Posterior cingulate gyrus (tissue), 11 donors: ENCODE data around the gene MKRN1.
"Not testable (repeated sequence)": the region's sequence is repeated elsewhere in the genome, so short reads cannot be mapped to it uniquely, and the experiment has no call there.

Source experiments
- DNase-seq, 10 donors: peaks; one replicate each; pipeline versions ENCODE4 v3.0.0 to v3.0.0-alpha.2; 2020 to 2021; ENCODE audit warnings: mixed read lengths in 3 of 10
- intact Hi-C: fragments of 100-400 bp; cut with DNase I; formaldehyde crosslinking; loops from one replicate; pipeline ENCODE4 v1.15.1; 2023

Gene MKRN1, protein sequence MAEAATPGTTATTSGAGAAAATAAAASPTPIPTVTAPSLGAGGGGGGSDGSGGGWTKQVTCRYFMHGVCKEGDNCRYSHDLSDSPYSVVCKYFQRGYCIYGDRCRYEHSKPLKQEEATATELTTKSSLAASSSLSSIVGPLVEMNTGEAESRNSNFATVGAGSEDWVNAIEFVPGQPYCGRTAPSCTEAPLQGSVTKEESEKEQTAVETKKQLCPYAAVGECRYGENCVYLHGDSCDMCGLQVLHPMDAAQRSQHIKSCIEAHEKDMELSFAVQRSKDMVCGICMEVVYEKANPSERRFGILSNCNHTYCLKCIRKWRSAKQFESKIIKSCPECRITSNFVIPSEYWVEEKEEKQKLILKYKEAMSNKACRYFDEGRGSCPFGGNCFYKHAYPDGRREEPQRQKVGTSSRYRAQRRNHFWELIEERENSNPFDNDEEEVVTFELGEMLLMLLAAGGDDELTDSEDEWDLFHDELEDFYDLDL

GRCh38 chr7:140479062-140479738 is at the start of gene MKRN1:
Gene MKRN1, minus strand, starts transcription at chr7:140479505. Its CDS starts 161 bp downstream, at chr7:140479344.
- peak; percentile 91 to 99 (median 96) for DNase-seq
- intact Hi-C loops: loop anchor here (5.0 to 10.0 kb wide), 2 partner anchors 173 to 536 kb away; partner anchors contain the start of gene MRPS33

GRCh38 chr7:140526787-140527664 is 47.7 kb upstream of the MKRN1 start:
- intact Hi-C loops: no loop called here
- DNase-seq: peak in 3 of 10 donors; percentile 30 to 57 (median 48)

DNA sequence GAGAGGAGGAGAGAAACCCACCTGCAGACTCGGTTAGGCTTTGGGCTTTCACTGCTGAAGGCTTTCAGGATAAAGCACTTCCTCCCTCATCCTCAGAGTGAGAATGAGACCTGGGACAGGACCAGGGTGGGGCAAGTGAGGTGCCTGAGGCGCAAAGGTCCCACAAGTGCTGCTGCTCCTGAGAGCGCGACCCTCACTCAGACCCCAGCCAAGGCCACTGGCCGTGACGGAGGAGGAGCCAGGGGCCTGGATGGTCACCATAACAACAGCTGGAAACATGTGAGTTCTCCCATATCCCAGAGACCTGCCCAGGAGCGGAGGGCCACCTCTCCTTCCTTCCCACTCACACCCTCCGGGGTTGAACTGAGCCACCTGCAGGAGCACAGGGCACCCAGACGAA is 46.9 kb upstream of the MKRN1 start:
- peak in 2 of 10 donors; percentile 62 to 73 for DNase-seq
- intact Hi-C loops: no loop called here

DNA sequence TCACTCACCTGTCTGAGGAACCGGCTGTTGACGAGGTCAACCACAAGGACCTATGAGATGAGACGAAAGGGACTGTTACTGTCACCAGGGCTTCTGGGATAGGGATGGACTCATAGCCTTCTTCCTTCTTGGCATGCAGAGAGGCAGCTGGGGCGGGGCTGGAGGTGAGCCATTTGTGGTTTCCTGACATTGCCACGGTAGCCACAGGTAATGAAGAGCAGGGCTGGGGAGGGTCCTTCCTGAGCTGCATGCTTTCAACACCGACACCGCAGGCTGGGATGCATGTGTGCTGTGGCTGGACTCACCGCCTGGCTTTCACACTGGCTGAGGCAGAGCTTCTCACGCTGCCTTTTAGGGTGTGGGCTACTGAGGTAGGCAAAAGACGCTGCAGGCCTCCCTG is 46.4 kb upstream of the MKRN1 start:
- intact Hi-C loops: no loop called here
- peak in 2 of 10 donors; percentile 44 to 63 for DNase-seq

DNA sequence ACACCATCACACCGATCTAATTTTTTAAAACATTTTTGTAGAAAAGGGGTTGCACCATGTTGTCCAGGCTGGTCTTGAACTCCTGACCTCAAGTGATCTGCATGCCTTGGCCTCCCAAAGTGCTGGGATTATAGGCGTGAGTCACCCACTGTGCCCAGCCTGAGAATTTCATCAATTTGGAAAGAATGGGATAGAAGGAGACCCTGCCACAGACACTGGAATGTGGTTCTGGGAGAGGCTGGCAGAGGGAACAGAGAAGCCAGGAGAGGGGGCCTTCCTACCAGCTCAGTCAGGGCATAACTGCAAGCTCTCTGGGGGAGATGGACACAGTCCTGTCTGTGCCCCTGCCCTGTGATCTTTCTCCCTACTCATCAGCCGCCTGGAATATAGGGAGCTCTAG is 42.1 kb upstream of the MKRN1 start:
- intact Hi-C loops: no loop called here
- DNase-seq: no peak

GRCh38 chr7:140519007-140519399 is 39.7 kb upstream of the MKRN1 start:
- intact Hi-C loops: no loop called here
- DNase-seq: no peak

GRCh38 chr7:140518370-140519006 is 39.2 kb upstream of the MKRN1 start:
- intact Hi-C loops: loop anchor here (1.0 kb wide), 1 partner anchor 135 kb away; no protein-coding TSS in a partner anchor
- no peak for DNase-seq

DNA sequence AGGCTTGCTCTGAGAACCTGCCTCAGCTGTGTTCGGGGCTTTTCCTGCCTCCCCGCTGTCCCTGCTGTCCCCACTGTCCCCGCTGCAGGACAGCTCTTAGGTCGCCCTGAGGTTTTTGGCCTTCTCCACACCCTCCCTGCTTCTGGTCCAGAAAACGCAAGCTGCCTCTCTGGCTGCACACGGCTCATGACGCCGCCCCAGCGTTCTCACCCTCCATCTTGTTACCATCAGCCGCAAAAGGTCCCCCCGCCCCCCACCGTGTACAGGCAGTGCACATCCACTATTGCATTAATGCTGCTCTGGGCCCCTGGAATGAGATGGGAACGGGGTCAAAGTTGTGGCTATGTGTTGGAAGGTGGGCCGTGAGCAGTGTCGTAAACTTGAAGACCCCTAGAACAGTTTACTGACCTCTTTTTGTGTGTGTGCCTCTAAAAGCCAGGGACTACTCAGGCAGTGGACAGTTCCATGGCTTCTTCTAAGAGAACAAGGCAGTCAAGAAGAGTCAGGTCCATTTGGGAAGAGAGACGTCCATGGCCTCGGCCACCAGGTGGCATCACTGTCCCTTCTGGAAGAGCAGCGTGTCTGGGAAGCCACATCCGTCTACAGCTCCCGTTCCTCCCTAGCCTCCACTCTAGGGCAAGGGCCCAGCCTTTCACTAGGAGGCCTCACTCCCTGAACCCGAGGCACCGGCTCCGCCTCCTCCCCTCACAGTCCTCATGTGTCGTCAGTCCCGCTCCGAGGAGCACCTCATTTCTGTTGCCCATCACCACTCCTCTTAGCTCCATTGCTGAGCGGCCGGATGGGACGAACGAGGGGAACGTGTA is 38.5 kb upstream of the MKRN1 start:
- peak; percentile 78 to 98 (median 90) for DNase-seq
- intact Hi-C loops: loop anchor here (1.0 kb wide), 1 partner anchor 136 kb away; no protein-coding TSS in a partner anchor

GRCh38 chr7:140512317-140513000 is 33.2 kb upstream of the MKRN1 start:
- DNase-seq: peak in 1 of 10 donors; percentile 59
- intact Hi-C loops: no loop called here

- peak in 2 of 10 donors; percentile 9 to 11 for DNase-seq
- intact Hi-C loops: no loop called here
Measured at GRCh38 chr7:140509789-140510188, 30.5 kb upstream of the MKRN1 start.

DNA sequence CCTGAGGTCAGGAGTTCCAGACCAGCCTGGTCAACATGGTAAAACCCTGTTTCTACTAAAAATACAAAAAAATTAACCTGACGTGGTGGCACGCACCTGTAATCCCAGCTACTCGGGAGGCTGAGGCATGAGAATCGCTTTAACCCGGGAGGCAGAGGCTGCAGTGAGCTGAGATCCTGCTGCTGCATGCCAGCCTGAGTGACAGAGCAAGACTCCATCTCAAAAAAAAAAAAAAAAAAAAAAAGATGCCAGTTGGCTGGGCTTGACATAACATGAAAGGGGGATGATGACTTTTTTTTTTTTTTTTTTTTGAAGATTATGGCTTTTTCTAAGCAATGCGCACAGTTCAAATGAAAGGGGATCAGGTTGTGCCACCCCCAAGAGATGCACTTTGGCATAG is 28.3 kb upstream of the MKRN1 start:
- DNase-seq: peak in 2 of 10 donors; percentile 9 to 63
- intact Hi-C loops: not testable (repeated sequence)

DNA sequence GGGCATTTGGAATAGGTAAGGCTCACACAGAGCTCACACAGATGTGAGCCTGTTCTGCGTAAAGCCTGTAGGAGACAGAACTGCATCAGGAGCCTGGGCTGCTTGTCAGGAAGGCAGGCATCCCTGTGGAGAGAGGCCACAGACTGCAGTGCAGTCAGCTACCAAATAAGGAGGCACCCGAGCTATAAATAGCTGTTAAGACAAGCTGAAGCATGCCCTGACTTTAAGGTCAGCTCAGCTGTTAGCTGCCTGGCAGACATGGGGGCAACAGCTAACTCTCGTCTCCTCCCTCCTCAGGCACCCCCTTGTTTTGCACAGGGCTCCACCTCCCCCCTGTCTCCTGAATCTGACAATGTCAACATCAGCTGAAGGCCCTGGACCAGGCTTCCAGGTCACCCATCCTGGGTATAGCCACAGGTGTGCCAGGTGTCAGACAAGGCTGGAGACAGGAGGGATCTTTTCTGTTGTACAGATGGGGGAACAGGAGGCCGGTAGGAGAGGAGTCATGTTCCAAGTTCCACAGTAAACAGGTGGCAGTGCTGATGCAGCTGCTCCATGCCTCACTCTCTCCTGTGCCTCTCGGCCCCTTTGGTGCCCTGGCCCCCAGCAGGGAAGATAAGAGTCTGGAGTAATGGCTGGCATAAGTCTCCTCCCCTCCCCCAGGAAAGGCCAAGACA is 27.6 kb upstream of the MKRN1 start:
- peak in 1 of 10 donors; percentile 50 for DNase-seq
- intact Hi-C loops: no loop called here

GRCh38 chr7:140501966-140502365 is 22.7 kb upstream of the MKRN1 start:
- intact Hi-C loops: no loop called here
- peak in 1 of 10 donors; percentile 56 for DNase-seq

- DNase-seq: peak in 1 of 10 donors; percentile 42
- intact Hi-C loops: not testable (repeated sequence)
Measured at GRCh38 chr7:140497807-140498206, 18.5 kb upstream of the MKRN1 start.

- intact Hi-C loops: no loop called here
- peak in 1 of 10 donors; percentile 3 for DNase-seq
Measured at GRCh38 chr7:140497241-140497769, 18.0 kb upstream of the MKRN1 start.

- intact Hi-C loops: no loop called here
- peak in 1 of 10 donors; percentile 31 for DNase-seq
Measured at GRCh38 chr7:140495514-140496097, 16.3 kb upstream of the MKRN1 start.

GRCh38 chr7:140494867-140495266 is 15.6 kb upstream of the MKRN1 start:
- intact Hi-C loops: no loop called here

More at GRCh38 chr7:140494867-140495266, 15.6 kb upstream of the MKRN1 start:
- peak in 1 of 10 donors; percentile 33 for DNase-seq
